Measurements from ENCODE around the gene ALOX15. TPM values are rescaled to one million over a fixed set of nuclear protein-coding genes. Genes with fewer than 3 reads are reported as not detected.
A peak's percentile ranks its signal among the peaks of the same experiment; 100 is the strongest.

ALOX15 gene
- total RNA-seq, 1 experiment from 2014 or later: 0.50 TPM

DNA sequence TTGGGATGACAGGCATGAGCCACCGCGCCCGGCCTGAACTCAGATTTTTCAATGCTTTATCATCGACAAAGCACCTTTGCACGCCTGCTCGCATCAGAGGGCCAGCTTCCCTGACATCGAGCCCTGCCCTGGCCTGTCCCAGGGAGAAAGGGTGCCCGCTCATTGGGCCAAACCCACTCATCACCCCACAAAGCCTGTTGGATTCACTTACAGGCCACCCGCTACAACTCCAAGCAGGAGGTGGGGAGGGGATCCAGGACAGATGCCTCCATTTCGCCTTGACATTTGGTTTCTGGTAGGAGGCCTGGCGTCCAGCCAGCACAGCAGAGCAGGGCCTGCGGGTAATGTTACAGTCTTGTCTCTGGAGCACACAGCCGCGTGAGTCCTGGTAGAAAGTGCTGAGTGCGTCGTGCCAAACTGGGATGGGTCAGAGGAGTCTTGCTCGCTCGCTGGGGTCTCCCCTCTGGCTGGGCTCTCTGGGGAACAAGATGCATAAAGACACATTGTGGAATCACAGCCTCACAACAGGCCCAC, 37.3 kb downstream of the ALOX15 start:
- Mint-ChIP-seq H3K27me3 (ENCODE audit: insufficient read depth, unreplicated experiment) (no peaks in the 10 kb centered on the region), H3K4me3 (ENCODE audit: unreplicated experiment) (no peak overlapping the region), H3K9me3 (ENCODE audit: unreplicated experiment) (no peaks in the 10 kb centered on the region), H3K36me3 (ENCODE audit: insufficient read depth, unreplicated experiment) (peaks cover 72% of the 10 kb centered on the region), H3K4me1 (ENCODE audit: low read depth, unreplicated experiment) (peaks cover 7% of the 10 kb centered on the region), H3K27ac (ENCODE audit: unreplicated experiment) (no peak overlapping the region)
- BruUV-seq (replicated peaks): no TSS peak
- Histone ChIP-seq H3K4me3 (ENCODE audit: low read depth, low read length) (no peak overlapping the region), H3K4me1 (peaks cover 44% of the 10 kb centered on the region), H3K27me3 (replicated peaks; ENCODE audit: control insufficient read depth, insufficient read depth, low read length) (no peaks in the 10 kb centered on the region), H3K9me3 (no peaks in the 10 kb centered on the region), H3K36me3 (ENCODE audit: control insufficient read depth, insufficient read depth, low read length) (no peaks in the 10 kb centered on the region)
- ChIA-PET POLR2A (no interaction called here), CTCF (no interaction called here)
- intact Hi-C loops (cut with micrococcal nuclease; ENCODE audit: unreplicated experiment): no loop called here
- TF ChIP-seq, protein P1, sequence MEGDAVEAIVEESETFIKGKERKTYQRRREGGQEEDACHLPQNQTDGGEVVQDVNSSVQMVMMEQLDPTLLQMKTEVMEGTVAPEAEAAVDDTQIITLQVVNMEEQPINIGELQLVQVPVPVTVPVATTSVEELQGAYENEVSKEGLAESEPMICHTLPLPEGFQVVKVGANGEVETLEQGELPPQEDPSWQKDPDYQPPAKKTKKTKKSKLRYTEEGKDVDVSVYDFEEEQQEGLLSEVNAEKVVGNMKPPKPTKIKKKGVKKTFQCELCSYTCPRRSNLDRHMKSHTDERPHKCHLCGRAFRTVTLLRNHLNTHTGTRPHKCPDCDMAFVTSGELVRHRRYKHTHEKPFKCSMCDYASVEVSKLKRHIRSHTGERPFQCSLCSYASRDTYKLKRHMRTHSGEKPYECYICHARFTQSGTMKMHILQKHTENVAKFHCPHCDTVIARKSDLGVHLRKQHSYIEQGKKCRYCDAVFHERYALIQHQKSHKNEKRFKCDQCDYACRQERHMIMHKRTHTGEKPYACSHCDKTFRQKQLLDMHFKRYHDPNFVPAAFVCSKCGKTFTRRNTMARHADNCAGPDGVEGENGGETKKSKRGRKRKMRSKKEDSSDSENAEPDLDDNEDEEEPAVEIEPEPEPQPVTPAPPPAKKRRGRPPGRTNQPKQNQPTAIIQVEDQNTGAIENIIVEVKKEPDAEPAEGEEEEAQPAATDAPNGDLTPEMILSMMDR (IDR thresholded peaks at IDR 0.05; ENCODE audit: insufficient read depth in 1 of 2, low read depth in 1 of 2, low read length in 1 of 2, severe bottlenecking in 1 of 2, unreplicated experiment in 1 of 2): no peak
- no peak for DNase-seq

DNA sequence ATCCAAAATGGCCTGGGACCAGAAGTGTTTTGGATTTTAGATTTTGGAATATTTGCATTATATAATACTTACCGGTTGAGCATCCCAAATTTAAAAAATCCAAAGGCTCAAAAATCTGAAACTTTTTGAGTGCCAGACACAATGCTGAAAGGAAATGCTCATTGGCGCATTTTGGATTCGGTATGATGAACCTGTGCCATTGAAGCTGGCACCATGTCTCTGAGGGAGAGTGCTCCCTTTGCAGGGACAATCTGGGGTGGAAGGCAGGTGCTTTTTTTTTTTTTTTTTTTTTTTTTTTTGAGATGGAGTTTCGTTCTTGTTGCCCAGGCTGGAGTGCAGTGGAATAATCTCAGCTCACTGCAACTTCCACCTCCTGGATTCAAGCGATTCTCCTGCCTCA, 39.4 kb downstream of the ALOX15 start:
- Histone ChIP-seq H3K4me3 (ENCODE audit: low read depth, low read length) (no peak overlapping the region), H3K9me3 (no peaks in the 10 kb centered on the region), H3K36me3 (ENCODE audit: control insufficient read depth, insufficient read depth, low read length) (no peaks in the 10 kb centered on the region), H3K4me1 (peaks cover 29% of the 10 kb centered on the region), H3K27me3 (replicated peaks; ENCODE audit: control insufficient read depth, insufficient read depth, low read length) (no peaks in the 10 kb centered on the region)
- intact Hi-C loops (cut with micrococcal nuclease; ENCODE audit: unreplicated experiment): no loop called here
- DNase-seq: no peak
- no peak overlapping the region for H3K4me3 Mint-ChIP-seq (ENCODE audit: unreplicated experiment)
- ChIA-PET CTCF (no interaction called here), POLR2A (no interaction called here)
- no peak overlapping the region for H3K27ac Mint-ChIP-seq (ENCODE audit: unreplicated experiment)
- BruUV-seq (replicated peaks): no TSS peak
- TF ChIP-seq, protein P1 (IDR thresholded peaks at IDR 0.05; ENCODE audit: insufficient read depth in 1 of 2, low read depth in 1 of 2, low read length in 1 of 2, severe bottlenecking in 1 of 2, unreplicated experiment in 1 of 2): no peak
- H3K36me3 Mint-ChIP-seq (ENCODE audit: insufficient read depth, unreplicated experiment): peaks cover 64% of the 10 kb centered on the region
- no peaks in the 10 kb centered on the region for H3K9me3 Mint-ChIP-seq (ENCODE audit: unreplicated experiment)
- no peaks in the 10 kb centered on the region for H3K27me3 Mint-ChIP-seq (ENCODE audit: insufficient read depth, unreplicated experiment)
- H3K4me1 Mint-ChIP-seq (ENCODE audit: low read depth, unreplicated experiment): peaks cover 13% of the 10 kb centered on the region

DNA sequence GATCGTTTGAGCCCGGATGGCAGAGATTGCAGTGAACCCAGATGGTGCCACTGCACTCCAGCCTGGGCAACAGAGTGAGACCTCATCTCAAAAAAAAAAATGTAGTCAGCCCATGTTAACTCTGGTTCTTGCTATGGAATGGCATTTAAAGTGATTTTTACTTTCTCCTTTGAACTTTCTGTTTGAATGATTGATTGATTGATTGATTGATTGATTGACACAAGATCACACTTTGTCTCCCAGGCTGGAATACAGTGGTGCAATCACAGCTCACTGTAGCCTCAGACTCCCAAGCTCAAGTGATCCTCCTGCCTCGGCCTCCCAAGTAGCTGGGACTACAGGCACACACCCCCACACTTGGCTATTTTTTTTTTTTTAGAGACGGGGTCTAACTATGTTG, 40.2 kb downstream of the ALOX15 start:
- H3K4me1 Mint-ChIP-seq (ENCODE audit: low read depth, unreplicated experiment): peaks cover 13% of the 10 kb centered on the region
- peaks cover 58% of the 10 kb centered on the region for H3K36me3 Mint-ChIP-seq (ENCODE audit: insufficient read depth, unreplicated experiment)
- ChIA-PET CTCF (interaction anchor here (2.5 kb wide), 1 partner anchor 9 kb away, joined by 9 read pairs; no protein-coding TSS in a partner anchor), POLR2A (no interaction called here)
- DNase-seq: no peak
- no peaks in the 10 kb centered on the region for H3K36me3 ChIP-seq (ENCODE audit: control insufficient read depth, insufficient read depth, low read length)
- peaks cover 28% of the 10 kb centered on the region for H3K4me1 ChIP-seq
- no peaks in the 10 kb centered on the region for H3K9me3 Mint-ChIP-seq (ENCODE audit: unreplicated experiment)
- no peaks in the 10 kb centered on the region for H3K27me3 ChIP-seq (replicated peaks; ENCODE audit: control insufficient read depth, insufficient read depth, low read length)
- H3K27me3 Mint-ChIP-seq (ENCODE audit: insufficient read depth, unreplicated experiment): no peaks in the 10 kb centered on the region
- no peak overlapping the region for H3K4me3 ChIP-seq (ENCODE audit: low read depth, low read length)
- H3K4me3 Mint-ChIP-seq (ENCODE audit: unreplicated experiment): no peak overlapping the region
- H3K9me3 ChIP-seq: no peaks in the 10 kb centered on the region
- no TSS peak for BruUV-seq (replicated peaks)
- H3K27ac Mint-ChIP-seq (ENCODE audit: unreplicated experiment): peak overlapping the region; percentile 87
- intact Hi-C loops (cut with micrococcal nuclease; ENCODE audit: unreplicated experiment): no loop called here
- TF ChIP-seq, protein P1 (IDR thresholded peaks at IDR 0.05; ENCODE audit: insufficient read depth in 1 of 2, low read depth in 1 of 2, low read length in 1 of 2, severe bottlenecking in 1 of 2, unreplicated experiment in 1 of 2): no peak
